Measurements from ENCODE around the gene CETN3.
"Not testable (repeated sequence)": the region's sequence is repeated elsewhere in the genome, so short reads cannot be mapped to it uniquely, and the experiment has no call there.

Gene CETN3

GRCh38 chr5:90381213-90381929 lies 28.2 kb downstream of the CETN3 start:
- no peak for DNase-seq

DNA sequence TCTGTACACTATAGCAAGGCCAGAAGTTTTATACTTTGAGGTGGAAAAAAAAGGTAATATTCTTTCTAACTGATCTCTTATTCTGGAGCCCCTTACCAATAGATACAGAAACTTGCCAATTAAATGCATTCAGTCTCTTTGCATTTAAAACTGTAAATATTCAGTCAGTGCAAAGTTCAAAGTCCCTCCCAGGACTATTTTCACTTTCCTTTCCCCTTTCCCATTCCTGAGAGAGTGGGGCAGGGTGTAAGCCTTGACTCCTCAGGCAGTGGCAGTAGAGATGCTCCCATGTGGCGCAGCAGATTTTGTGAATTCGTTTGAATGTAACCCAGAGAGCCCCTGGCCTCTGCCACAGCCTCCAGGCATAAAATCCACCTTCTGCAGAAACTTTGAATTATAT lies 29.9 kb downstream of the CETN3 start:
- no peak for DNase-seq

- no peak for DNase-seq
Observed at GRCh38 chr5:90378752-90379151, 30.8 kb downstream of the CETN3 start.

- DNase-seq = not testable (repeated sequence)
Observed at GRCh38 chr5:90371269-90371668, 38.3 kb downstream of the CETN3 start.

- DNase-seq = no peak
Observed at GRCh38 chr5:90368454-90369246, 40.9 kb downstream of the CETN3 start.

- no peak for DNase-seq
Observed at GRCh38 chr5:90367879-90368278, 41.7 kb downstream of the CETN3 start.

GRCh38 chr5:90366948-90367347 lies 42.6 kb downstream of the CETN3 start:
- DNase-seq = no peak

DNA sequence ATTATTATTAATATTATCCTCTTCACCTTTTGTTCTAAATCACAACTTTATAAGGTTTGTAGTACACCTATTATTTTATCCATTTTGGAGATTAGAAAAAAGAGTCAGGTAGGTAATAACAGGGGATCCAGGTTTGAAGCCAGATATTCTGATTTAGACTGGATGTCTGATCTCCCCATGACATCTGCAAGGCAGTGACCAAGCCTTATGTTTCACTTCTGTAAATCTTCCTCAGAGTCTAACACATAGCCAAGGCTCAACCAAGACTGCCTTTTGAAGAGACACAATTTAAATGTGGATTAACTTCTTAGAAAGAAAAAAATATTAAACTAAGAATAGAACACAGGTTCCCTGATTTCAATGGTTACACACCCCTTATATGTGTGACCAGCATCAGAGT lies 44.2 kb downstream of the CETN3 start:
- no peak for DNase-seq

DNA sequence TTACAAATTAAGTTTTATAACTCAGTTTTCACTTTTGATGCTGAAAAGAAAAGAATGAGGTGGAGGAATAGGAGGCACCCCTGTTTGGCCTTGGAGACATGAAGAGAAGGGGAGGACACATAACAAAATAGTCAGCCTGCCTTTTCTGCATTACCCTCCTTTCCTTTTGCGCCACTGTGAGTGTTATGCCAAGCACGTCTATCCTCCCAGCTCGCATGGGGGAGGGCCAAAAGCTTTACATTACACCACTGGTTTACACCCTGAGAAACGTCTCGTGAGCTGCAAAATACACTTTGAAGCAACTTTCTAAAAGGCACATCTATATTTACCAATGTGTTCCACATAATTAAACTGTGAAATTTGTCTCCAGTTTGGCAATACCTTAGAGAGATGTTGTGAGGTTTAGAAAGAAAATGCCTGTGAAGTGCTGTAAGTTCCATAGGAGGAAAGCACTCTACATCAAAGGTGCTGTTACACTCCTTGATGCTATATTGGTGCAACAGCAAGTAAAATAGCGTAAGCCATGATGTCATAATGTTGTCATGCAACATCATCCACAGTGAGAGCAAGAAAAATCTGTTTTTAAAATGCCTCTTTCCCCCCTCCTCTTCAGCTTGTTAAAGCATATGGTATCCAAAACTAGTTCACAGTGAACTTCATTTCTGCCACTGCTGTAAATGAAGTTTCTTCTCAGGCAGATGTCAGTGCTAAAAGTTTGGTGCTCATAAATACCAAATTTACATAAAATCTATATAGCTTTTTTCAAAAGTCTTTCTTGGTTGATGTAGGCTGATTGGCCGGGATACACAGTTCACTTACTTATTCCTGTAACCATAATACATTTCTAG lies 50.3 kb downstream of the CETN3 start:
- DNase-seq = no peak

- no peak for DNase-seq
Observed at GRCh38 chr5:90356622-90357021, 52.9 kb downstream of the CETN3 start.

DNA sequence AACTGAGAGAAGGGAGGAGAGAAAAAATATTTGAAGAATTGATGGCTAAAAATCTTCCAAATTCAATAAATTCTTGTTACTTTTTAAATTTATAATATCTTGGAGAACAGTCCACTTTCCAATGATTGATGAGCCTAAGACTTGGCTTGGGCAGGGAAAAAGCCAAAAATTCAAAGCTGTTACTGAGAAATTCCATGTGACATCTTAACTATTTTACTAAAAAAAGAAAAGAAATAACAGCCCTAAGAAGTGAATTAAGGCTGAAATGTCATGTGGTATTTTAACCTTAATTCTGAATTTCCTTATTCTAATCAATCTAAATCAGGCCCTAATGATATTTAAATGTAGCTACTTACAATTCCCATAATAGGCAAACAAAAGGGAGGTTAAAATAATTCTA lies 53.4 kb downstream of the CETN3 start:
- DNase-seq = no peak

- DNase-seq = no peak
Observed at GRCh38 chr5:90355635-90356034, 53.9 kb downstream of the CETN3 start.

DNA sequence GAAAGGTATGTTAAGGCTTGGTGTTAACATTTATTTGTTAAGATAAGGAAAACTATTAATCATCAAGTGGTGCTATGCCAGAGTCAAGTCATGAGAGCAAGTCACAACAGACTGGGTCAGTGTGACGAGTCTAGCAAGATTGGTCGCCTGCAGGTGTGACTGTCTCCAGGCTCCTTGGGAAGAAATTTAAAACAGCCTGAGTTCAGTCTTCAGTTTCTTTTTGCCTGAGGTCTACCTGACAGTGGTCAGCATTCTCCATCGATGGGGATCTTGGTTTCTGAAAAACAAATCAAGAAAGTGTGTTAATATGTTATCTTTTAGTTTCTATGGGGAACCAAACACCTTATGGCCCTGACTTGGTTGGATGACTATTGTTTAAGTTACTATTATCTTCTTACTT lies 56.3 kb downstream of the CETN3 start:
- no peak for DNase-seq

DNA sequence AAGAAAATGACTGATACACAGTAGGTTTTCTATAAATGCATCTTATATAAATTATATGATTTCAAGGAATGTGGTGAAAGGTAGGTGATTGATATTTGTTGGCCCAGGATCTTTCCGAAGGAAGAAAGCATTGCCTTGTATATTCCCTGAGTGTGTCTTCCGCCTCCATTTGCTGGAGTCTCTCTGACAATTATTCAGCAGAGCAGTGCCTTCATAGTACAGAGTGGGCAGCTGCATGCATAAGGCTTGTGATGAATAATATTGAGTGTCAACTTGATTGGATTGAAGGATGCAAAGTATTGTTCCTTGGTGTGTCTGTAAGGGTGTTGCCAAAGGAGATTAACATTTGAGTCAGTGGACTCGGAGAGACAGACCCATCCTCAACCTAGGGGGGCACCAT lies 58.5 kb downstream of the CETN3 start:
- DNase-seq = no peak

DNA sequence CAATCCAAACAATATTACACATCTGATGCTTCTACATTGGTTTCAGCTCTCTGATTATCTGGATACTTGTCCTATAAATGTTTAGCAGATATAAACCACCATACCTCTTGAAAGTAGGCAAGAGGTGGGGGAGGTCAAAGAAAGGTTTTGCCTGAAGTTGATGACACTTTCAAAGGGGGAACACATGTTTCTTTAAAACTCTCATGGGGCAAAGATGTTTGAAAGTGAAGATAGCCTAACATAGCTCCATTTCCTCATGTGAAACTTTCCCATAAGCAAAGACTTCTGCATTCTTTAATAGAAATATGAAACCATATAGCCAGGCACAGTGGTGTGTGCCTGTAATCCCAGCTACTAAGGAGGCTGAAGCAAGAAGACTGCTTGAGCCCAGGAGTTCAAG lies 62.1 kb downstream of the CETN3 start:
- no peak for DNase-seq

DNA sequence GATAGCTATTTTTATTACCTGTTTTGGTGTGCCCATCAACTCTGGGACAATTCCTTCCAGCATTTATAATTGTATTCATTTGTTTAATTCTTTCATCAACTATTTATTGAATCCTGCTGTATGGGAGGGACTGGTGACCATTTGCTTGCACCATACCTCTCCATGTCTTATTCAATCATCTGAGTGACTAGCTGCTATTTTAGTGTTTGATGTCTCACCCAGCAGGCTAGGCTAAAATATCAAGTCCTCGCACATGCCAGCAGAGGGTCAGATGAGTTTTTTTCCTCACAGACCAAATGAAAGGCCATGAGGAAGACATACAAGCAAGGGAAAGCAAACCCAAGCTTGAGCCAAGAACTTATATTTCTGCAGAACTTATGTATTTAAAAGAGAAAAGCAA lies 63.9 kb downstream of the CETN3 start:
- DNase-seq = no peak

DNA sequence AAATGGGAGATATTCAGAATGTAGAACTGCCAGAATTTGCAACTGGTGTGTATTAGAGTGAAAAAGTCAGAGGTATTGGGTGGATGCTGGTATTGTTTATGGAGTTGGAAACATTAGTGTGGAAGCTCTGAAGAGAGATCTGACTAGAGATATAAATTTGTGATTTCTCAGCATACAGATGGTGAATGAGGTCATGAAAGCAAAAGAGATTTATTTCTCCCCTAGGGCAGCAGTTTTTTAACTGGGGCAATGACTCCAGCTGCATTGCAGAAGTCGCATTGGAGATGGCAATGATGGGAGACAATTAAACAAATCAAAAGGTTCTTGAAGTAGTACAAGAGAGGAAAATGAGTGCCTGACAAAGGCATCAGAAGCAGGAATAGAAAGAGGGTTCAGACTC lies 64.9 kb downstream of the CETN3 start:
- peak; percentile 12 for DNase-seq

- DNase-seq = not testable (repeated sequence)
Observed at GRCh38 chr5:90343731-90344130, 65.8 kb downstream of the CETN3 start.

GRCh38 chr5:90342576-90342975 lies 67.0 kb downstream of the CETN3 start:
- DNase-seq = no peak
